GM10847 (cell line): ENCODE measurements around the gene PDK1.

Experiments used
- POLR2A ChIP-seq: IDR thresholded peaks from 2 replicates; pipeline ENCODE4 v1.6.1; 2011; ENCODE audit not compliant: insufficient read length; ENCODE audit errors: extremely low read depth

Gene PDK1

DNA sequence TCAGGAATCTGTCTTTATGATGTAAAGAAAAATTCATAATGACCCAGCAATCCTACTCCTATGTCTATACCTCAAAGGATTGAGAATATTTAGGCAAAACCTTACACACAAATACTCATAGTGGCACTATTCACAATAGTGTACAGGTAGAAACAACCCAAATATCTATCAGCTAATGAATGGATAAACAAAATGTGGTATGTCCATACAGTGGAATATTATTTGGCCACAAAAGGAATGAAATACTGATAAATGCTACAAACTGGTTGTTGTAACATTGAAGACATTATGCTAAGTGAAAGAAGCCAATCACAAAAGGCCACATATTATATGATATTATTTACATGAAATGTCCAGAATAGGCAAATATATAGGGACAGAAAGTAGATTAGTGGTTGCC, 24.7 kb downstream of the PDK1 start:
- no peak for TF ChIP-seq POLR2A

DNA sequence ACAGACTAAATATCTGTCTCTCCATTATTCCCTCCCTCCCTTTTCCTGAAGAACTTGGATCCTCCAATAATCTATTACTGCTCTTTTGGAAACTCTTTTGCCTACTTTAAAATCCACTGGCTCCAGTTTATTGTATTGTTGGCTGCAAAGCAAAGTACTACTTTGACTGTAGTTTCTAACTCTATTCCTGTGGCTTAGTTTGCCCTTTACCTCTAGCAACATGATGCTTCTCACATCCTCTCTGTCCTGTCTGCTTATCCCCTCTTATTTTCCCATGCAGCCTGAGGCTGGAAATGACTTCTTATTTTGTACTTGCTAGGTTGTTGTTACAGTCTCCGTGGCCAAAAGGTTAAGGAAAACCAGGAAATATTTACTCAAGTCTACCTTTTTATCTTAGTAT, 26.8 kb downstream of the PDK1 start:
- no peak for TF ChIP-seq POLR2A

DNA sequence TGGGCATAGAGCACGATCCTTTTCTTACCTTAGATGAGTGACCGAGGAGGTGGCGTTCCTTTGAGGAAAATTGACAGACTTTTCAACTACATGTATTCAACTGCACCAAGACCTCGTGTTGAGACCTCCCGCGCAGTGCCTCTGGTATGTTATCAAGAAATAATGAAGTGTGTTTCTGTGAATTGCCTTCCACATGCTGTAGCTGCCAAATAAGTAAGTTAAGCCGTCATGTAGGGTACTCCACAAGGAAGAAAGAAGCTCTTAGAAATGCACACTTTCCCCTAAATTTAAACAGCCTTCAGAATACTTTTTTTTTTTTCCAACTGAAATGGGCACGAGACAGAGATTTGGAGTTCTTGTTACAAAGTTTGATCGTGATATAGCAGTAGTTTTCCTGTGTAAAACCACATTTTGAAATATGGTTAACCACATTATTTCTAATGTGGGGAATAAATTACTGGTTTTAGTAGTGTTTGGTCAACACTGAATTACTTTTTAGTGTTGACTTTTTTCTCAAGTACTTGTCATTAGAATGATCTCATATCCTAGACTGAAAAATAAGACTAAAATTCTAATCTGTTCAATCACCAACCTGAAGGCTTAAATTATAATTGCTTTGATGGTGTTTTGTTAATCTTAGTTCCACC, 30.5 kb downstream of the PDK1 start:
- TF ChIP-seq POLR2A: no peak

DNA sequence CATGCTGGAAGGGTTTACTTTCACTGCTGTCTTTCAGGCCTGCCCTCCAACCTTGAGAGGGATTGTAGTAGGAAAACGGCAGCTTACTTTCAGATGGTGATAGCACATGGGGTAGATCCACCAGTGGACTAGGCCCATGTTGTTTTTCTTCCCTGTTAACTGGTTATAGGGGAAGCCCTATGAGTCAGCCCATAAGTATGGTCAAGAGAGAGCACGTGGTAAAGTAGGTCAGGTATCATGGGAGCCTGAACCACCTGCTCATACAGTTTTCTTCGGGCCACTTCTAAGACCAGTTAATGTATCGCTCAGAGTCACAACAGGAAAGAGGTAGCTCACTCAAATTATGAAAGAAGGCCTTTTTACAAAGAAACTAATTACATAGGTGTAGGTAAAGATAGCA, 33.0 kb downstream of the PDK1 start:
- no peak for TF ChIP-seq POLR2A

DNA sequence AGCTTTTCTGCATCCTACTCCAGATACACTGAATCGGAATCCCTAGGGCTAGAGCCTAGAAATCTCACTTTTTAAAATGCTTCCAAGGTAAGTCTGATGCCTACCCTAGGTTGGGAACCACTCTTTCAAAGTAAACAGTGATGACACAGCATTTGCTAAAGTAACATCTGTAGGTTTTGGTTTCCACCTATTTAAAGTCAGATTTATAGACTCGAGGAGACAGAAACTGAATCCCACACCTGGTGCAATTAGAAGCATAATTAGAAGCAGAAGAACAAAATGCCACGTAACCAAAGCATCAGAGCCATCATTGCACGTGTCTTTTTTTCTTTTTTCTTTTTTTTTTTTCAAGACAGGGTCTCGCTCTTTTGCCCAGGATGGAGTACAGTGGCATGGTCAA, 40.9 kb downstream of the PDK1 start:
- TF ChIP-seq POLR2A: no peak

DNA sequence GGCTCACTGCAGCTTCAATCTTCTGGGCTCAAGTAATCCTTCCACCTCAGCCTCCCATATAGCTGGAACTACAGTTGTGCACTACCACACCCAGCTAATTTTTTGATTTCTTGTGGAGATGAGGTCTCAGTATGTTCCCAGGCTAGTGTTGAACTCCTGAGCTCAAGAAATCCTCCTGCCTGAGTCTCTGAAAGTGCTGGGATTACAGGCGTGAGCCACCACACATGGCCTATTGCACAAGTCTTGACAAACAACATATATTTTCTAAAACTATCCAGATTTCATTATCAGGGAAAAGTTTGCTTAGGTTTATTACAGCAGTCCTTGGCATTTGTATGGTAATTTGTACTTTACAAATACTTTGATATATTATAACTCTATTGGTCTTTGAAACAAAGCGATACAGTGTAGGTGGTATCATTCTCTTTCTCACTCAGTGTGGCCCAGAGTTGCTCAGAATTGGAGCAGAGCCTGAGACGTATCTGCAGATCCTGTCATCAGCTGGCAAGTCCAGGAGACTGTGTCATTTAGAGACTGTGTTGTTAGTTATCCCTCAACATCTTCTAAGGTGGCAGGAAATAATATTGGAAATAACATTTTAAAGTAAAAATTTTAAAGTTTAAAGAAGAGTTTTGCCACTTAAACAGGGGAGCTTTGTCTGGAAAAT, 41.4 kb downstream of the PDK1 start:
- TF ChIP-seq POLR2A: no peak

DNA sequence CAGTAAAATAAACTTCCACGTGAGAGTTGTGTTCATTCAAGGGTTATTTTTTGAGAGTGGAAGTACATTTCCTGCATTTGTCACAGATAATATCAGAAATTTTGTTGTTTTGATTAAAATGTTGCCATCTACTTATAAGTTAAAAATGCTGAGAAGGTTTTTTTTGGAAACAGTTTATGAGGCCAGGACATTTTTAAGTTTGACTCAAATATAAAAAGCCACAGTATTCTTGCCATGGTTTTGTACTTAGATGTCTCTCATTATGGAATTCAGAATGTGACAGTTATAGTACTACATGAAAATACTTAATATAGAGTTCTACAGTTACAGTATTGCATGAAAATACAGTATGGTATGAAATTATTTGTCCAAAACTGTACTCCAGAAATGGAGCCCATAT, 44.1 kb downstream of the PDK1 start:
- TF ChIP-seq POLR2A: no peak

DNA sequence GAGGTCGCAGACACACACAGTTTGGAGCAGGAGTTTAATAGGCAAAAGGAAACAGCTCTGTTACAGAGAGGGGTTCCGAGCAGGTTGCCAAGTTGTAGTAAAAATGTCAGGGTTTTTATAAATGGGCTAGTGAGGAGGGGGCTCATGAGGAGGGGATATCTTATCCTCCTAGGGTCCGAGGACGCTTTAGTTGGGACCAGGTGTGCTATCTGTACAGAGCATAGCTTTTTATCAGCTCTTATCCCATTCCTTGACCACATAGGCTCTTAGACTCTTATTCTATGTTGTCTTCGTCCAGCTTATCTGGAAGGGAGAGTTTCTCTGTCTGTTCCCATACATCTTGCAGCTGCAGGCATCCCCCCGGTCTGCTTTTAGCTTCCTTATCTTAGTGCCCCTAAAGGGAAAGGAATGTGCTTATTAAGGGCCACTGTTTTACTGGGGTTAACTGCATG, 44.7 kb downstream of the PDK1 start:
- TF ChIP-seq POLR2A: no peak

DNA sequence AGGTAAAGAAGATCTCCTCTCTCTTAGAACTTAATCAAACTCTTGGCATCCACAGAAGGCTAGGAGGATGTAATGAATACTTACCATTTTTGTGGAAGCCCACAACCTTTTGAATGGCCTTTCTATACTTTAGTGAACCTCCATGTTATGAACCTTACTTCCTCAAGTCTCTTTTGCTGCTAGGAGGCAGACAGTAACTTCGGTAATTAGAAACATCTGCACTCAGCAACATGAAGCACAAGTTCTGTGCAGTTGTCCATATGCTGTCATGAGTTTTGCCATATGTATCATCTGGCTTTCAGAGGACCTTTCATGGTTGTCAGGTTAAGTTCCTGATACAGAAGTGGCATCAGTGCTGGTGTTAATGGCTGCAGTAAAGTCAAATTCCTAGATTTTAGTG, 50.4 kb downstream of the PDK1 start:
- no peak for TF ChIP-seq POLR2A

DNA sequence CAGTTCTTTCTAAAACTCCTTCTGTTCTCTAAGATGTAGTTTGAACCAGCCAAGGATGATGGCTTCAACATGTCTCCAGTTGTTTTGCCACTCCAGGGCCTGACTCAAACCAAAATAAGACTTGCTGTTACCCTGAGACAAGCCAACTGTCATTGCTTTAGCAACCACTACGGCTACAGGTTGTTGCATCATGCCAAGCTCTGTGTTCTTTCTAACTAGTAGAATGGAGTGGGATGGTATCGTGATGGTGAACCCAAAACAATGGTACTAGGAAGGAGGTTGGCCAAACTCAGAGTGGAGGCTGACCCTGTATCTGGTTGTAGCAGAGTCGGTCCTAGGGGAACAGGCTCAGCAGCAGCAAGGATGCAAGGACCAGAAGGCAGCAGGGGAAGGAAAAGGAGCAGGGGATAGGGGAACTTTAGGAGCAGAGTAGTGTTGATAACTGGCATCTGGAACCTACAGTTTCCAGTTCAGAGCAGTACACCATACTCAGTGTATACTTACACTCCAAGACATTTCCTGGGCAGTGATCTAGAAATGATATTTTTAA, 51.6 kb downstream of the PDK1 start:
- TF ChIP-seq POLR2A: no peak

DNA sequence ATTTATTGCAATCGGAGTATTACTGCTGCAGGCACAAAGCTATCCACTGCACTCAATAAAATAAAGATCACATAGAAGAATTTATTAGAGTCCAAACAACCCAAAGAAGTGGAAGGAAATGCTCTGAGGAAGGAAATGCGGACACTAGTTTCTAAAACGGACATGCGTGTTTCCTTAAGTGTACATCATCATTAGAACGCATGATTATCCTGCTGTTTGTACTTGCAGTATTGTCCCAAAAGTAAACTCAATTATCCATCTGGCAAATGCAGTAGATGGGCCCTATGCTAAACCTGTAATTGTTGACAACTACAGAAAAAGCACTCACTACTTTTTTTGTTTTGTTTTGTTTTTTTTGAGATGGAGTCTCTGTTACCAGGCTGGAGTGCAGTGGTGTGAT, 53.6 kb downstream of the PDK1 start:
- TF ChIP-seq POLR2A: no peak

DNA sequence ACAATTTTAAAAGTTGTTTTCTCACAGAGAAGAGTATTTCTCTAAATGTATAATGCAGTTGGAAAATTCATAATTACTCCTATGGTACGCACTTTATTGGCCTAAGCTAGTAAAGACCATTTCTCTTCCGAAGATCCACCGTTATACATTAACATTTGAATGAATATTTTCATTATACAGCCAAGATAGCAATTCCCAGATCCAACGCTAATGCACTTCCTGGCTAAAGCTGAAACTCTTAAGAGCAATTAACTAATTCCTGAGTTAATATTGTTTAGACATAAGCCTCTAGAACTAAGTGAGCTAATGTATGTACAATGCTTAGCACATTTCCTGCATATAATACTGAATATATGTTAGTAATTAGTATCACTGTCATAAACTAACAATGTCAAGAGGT, 56.2 kb downstream of the PDK1 start:
- TF ChIP-seq POLR2A: no peak

DNA sequence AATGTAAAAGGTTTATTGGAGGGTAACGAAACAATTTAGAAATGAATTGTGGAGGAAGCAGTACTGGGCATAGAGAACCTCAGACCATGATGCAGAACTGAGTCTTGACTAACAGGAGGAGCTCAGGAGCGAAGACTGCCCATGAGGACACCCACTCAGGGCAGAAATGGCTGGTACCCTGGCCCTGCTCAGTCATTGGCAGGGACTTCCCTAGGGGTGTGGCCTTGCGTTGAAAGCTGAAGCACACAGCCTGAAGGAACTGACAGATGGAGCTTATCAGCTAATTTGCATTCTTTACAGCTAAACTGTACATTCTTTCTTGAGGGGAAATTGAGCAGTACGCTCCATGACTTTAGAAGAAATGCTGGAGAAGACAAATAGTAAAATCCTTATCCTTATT, 57.1 kb downstream of the PDK1 start:
- TF ChIP-seq POLR2A: no peak

DNA sequence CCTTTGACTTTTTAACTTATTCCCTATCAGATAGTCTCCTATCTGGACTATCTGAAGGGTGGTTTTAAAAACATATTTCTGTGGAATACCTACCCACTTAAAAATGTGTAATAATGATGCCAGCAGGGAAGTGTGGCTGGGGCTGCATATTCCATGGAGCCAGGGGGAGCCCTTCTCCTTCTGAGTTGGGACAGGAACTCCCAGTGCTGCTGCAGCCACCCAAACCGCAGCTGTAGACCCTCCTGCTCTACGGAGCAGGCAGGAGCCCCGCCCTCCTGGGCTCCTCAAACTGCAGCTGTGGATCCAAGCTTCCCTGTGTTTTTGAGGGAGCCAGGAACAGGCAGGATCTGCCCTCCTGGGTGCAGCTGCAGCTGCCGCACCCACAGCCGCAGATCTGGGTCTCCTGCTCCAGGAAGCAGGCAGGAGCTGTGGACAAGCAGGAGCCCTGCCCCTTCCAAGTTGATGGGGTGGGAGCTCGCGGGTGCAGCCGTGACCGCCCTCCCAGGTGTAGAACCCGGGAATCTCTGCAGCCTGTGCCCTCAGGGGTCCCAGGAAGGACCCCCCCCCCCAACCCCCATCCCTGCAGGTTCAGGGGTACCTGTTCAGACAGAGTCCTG, 57.8 kb downstream of the PDK1 start:
- no peak for TF ChIP-seq POLR2A

DNA sequence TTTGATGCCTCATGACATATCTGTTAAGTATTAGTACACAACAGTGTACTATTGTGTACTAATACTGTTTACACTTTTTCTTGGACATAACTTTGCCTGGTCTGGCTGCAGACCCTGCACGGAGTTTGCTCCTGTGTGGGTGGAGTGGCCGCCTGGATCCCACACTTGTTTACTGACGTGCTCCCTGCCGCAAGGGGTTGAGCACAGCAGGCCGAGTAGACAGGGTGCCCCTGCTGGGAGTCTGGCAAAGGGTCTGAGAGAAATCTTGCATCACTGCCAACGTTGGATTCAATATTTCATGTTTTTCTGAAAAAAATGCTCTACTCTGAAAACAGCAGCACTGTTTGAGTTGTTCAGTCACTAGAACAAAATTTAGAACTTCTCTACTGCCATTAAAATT, 59.0 kb downstream of the PDK1 start:
- TF ChIP-seq POLR2A: no peak

DNA sequence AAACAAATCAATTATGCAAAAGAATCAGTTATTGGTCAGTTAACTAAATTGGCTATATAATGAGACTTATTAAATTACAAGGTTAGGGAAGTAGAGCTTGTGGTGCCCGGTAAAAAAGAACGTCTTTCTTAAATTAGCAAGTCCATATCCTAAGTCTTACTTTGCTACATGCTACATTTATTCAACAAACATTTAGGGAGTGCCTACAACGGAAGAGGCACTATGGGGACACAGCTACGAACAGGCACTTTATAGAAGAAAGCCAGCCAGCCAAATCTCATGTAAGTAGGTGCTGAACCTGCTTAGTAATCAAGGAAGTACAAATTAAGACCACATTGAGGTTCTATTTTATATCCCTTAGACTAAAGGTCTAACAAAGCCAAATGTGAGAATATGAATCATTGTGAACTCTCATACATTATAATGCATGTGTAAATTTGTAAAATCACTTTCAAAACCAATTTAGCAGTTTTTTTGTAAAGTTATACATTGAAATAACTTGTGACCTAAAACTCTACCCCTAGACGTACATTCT, 59.9 kb downstream of the PDK1 start:
- no peak for TF ChIP-seq POLR2A

DNA sequence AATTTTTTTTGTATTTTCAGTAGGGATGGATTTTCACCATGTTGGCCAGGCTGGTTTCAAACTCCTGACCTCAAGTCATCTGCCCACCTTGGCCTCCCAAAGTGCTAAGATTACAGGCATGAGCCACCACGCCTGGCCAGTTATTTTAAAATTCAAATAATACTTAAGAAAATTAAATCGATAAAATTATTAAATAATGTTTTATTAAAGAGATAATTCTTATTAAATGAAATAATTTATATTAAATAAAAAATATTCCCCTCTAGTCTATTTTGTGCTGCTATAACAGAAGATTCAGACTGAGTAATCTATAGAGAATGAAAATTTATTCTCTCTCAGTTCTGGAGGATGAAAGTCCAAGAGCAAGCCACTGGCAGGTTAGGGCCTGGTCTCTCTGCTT, 61.2 kb downstream of the PDK1 start:
- no peak for TF ChIP-seq POLR2A
